GM19035 (cell line): Measurements from ENCODE around the gene CAPN15.

Experiments
- ATAC-seq: cut with Tn5 transposase; IDR thresholded peaks from one replicate; pipeline ENCODE4 v1.9.1; 2021; ENCODE audit not compliant: unreplicated experiment

CAPN15 gene

DNA sequence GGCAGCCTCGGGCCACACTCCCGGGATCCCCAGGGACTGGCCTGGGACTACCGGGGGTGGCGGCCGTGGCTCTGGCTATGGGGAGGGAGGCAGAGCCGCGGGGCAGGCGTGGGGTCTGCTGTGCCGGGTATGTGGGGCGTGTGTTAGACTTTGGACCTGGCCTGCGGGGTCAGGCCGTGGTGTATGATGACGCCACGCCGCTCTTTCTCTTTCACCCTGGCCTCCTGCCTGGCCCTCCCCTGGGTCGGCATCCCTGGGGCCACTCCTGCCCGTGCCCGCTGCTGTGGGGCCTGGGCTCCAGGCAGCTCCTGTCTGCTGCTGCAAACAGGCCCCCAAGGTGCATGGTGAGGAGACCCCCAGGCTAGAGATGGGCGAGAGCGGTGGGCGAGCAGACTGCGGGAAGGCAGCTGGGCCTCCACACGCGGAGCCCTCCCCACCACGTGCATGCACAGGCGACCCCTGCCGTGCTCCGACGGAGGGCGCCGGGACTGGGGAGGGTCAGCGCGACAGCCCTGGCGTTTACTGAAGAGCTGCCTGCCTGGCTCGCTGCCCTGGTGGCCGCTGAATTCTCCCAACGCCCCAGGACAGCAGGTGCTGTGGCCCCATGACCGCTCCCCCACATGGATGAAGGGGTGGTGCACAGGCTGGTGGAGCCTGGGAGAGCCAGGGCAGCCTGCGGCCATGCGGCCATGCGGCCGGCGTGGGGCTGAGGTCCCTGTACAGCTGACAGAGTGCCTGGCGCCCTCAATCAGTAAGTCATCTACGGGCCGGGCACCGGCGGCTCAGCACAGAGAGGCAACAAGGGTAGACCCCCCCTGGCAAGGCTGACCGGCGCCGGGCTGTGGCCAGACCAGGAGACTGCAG, 16.0 kb downstream of the CAPN15 start:
- ATAC-seq = no peak

DNA sequence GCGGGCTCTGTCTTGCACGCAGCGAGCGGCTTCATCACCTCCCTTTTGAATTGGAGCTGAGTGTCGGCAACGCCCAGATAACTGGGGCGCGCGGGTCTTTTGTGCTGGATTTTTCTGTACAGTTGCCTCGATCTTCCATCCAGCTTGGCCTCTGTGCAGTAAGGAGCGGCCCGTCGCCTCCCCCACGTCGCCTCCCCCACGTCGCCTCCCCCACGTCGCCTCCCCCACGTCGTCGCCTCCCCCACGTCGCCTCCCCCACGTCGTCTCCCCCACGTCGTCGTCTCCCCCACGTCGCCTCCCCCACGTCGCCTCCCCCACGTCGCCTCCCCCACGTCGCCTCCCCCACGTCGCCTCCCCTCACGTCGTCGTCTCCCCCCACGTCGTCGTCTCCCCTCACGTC, 17.0 kb downstream of the CAPN15 start:
- no peak for ATAC-seq

DNA sequence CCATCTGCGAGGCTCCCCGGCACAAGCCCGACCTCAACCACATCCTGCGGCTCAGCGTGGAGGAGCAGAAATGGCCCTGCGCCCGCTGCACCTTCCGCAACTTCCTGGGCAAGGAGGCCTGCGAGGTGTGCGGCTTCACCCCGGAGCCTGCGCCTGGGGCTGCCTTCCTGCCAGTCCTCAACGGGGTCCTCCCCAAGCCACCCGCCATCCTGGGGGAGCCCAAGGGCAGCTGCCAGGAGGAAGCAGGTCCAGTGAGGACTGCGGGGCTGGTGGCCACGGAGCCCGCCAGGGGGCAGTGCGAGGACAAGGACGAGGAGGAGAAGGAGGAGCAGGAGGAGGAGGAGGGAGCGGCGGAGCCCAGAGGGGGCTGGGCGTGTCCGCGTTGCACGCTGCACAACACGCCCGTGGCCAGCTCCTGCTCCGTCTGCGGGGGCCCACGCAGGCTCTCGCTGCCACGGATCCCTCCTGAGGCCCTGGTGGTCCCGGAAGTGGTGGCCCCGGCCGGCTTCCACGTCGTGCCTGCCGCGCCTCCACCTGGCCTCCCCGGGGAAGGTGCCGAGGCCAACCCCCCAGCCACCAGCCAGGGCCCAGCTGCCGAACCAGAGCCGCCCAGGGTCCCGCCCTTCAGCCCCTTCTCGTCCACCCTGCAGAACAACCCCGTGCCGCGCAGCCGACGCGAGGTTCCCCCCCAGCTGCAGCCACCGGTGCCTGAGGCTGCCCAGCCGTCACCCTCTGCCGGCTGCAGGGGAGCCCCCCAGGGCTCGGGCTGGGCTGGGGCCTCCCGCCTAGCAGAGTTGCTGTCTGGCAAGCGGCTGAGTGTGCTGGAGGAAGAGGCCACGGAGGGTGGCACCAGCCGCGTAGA, 19.6 kb downstream of the CAPN15 start:
- ATAC-seq = no peak

DNA sequence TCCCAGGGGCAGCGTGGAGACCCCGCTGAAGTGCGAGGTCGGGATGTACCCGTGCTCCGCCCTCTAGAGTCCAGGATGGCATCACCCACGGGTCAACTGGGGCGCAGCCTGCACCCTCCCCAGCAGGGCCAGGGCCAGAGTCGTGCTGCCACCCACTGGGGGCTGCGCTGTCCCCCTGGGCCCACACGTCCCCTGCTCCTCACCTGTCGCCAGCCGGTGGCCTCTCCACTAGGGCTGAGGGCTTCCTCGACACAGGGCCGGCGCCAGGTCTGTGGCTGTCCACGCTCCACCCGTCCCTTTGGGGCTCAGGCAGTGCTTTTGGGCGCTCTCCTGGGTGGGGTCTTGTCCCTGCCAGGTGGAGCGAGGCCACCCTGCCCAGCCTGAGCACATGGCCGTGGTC, 21.1 kb downstream of the CAPN15 start:
- no peak for ATAC-seq

DNA sequence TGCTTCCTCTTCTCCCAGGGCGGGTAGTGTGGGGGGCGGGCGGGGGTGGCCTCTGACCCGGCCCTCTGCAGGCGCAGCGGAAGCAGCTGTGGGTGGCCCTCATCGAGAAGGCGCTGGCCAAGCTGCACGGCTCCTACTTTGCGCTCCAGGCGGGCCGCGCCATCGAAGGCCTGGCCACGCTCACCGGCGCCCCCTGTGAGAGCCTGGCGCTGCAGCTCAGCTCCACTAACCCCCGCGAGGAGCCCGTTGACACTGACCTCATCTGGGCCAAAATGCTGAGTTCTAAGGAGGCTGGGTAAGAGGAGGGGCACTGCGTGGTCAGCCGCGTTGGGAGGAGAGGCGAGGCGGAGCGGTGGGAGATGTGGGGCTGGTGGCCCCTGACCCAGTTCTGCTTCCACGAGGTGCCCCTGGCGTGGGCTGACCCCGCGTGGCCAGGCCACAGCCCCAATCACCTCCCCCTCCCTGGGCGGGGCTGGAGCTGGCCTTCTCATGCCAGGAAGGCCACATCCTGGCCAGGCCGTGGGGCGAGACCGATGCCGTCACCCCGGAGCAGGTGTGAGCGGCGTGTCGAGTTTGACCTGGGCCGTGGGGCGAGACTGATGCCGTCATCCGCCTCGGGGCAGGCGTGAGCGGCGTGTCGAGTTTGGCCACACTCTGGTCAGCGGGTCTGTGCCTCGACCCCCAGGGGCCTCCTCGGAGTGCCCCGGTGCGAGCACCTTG, 22.2 kb downstream of the CAPN15 start:
- no peak for ATAC-seq

DNA sequence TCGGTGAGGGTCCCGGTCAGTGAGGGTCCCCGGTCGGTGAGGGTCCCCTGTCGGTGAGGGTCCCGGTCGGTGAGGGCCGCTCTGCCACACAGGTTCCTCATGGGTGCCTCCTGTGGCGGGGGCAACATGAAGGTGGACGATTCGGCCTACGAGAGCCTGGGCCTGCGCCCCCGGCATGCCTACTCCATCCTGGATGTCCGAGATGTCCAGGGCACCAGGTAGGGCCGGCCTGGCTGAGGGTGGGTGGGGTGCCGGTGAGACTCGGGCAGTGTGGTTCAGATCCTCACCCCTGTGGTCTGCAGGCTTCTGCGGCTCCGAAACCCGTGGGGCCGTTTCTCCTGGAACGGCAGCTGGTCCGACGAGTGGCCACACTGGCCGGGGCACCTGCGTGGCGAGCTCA, 23.7 kb downstream of the CAPN15 start:
- ATAC-seq = no peak

DNA sequence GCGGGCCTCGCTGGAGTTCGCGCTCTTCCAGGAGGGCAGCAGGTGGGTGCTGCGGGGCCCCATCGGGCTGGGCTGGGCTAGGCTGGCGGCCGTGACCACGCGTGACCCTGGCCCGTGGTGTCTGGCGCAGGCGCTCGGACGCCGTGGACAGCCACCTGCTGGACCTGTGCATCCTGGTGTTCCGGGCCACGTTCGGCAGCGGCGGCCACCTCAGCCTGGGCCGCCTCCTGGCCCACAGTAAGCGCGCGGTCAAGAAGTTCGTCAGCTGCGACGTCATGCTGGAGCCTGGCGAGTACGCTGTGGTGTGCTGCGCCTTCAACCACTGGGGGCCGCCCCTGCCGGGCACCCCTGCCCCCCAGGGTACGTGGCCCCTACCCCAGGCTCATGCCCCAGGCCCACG, 24.7 kb downstream of the CAPN15 start:
- no peak for ATAC-seq

DNA sequence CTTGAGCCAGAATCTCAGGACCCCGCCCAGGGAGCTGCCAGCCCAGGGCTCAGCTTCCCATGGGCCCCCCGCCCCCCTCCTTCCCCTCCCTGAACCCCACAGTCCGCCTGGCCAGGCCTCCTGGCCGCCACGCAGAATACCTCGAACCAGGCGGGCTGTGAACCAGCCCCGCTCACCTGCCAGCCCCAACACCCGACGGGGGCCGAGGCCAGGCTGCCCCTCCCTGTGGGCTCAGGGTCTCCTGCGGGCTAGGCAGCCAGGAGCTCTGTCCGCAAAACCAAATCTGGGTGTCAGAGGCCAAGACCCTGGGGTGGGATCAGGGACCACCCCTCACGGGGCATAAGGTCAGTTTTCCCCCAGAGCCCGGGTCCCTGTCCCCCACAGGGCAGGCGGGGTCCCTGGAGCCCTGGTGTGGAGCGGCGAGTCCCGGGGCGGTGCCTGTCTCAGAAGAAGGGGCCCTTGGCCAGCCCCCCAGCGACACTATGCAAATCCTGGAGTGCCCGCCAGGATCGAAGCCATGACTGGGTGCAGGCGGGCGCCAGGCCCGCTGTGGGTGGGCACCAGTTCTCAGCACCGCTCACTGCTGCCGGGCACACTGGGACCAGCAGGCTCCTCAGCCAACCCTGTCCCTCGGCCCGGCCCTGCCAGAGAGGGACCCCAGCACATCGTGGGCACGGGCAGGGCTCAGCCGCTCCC, 26.2 kb downstream of the CAPN15 start:
- ATAC-seq = no peak

DNA sequence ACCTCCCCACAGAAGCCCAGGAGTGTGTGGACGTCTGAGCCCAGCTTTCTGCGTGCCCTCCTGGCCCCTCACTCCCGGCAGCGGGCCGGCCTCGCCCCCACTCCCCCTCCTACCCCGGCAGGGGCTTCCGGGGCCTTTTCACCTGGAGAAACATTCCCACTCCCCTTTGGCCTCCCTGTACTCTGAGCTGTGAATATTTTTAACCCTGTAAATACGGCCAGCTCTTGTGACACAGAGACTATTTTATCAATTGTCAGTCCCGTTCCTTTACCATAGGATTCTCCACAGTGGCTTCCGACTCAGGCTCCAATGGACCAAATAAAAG, 26.7 kb downstream of the CAPN15 start:
- no peak for ATAC-seq

DNA sequence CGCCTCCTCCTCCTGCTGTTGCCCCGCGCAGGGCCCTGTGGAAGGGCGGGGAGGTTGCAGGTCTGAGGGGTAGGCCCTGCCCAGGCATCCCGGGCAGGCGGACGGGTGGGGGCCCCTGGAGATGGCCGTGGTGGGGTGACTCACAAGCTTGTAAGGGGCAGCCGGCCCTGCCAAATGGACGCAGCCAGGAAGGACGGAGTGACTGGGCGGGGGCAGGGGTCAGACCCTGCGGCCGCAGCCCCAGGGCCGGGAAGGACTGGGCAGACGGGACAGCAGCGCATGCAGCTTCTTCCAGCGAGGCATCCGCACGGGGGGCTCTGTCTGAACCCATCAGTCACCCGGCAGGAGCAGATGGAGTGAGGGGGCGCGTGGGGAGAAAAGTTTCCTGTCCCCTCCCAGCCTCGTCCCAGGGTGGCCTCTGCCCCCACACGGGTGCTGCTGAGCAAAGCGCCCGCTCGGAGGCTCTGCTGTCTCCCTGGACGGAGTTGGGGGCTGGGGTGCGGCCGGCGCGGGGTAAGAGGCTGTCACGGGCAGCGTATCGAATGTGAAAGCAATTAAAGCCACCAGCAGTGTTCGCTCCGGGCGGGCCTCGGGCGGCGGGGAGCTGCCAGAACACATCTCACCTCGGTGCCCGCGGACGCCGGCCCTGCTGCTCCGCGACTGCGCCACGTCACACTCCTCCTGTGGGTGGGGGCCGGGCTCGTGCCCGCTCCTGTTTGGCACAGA, 27.3 kb downstream of the CAPN15 start:
- ATAC-seq = no peak

DNA sequence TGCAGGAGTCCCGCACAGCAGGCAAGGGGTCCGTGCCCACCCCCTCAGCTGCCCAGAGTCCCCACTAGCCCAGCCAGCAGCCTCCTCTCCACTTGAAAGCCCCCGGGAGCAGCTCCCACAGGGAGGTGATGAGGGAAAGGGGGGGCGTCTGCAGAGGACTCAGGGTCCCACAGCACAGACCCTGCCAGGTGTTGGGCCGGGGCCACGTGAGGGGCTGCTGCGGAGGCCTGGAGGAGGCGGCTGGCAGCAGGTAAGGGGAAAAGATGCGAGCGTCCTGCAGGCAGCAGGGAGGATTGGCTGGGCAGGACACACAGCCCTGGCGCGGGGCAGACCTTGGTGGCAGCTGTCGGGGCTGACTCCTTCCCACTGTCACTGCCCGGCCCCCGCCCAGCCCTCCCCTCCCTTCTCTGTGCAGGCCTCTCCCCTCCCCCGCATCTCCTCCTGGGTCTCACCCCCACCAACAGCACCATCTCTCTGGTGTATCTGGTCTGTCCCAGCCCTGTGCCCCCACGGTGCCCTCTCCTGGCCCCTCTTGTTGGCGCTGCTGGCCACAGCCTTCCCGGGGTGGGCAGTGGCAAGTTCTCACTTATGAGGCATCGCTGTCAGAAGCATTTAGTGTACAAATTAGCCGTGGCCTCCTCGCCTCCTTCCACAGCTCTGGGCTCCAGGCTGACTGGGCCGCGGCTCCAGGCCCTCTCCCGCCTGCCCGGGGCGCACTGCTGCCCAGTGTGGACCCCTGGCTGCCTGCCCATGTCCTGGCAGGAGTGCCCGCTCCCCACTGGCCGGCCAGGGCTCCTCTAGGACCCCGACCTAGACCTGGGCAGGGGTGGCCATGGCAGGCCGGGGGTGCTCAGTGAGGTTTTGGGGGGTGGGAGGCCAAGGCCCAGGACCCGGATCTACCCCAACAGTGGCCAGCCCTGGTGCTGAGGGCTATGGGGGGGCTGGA, 28.3 kb downstream of the CAPN15 start:
- no peak for ATAC-seq

DNA sequence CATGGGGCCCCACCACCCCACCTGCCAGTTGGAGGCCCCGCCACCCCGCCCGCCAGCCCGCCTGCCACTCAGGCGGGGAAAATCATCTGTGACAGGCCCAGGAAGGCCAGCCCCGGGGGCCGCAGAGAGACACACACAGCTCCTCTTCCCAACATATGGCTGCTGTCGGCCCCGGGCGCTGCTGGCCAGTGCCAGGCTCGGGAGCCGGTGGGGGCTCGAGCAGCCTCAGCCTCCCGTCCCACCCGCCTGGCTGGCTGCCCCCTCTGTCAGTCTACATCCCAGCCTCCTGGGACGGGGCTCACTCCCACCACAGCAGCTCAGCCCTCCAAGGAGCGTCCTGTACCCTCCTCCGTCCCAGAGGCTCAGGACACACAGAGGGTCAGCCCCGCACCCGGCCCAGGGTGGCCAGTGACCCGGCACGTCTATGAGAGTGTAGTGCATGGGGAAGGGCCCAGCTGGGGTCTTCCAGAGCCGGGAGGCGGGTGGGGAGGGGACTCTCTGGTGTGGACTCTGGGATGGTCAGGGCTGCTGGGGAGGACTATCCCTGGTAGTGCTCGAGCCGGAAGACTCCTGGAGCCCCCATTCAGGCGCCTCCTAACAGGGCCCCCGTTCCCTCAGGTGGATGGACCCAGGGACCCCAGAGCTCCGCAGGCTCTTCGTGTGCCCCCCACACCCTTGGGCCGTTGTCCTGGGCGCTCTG, 29.1 kb downstream of the CAPN15 start:
- ATAC-seq = no peak

DNA sequence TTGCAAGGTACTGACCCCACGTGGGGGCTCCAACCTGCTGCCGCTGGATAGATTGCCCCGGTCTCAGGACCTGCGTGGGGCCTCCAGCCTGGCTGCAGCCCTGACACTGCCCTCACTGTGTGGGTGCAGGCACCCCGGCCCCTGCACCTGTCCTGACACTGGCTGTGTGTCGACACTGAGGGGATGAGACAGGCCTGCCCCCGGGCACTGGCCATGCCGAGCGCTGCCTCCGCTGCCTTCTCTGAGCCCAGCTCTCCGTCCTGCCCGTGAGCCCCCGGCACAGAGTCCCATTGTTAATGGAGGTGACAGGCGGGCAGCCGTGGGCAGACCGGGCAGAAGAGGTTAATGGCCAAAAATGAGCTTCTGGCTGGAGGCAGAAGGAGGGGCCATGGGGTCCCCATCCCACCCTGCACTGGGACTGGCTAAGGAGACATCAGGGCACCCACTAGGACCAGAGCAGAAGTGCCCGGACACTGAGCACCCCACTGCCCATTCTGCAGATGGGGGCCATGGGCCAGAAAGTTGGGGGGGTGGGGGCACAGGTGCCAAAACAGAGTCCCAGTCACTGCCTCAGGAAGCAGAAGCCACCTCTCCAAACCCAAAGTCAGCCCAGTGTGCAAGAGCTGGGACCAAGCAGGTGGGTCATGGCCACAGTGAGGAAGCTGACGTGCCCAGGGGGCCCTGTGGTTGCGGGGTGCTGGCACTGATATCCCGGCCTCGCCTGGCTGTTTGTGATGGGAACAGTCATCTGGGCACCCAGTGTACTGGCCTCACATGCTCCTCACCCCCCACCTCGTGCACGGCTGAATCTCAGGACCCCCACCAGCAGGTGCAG, 30.2 kb downstream of the CAPN15 start:
- no peak for ATAC-seq

DNA sequence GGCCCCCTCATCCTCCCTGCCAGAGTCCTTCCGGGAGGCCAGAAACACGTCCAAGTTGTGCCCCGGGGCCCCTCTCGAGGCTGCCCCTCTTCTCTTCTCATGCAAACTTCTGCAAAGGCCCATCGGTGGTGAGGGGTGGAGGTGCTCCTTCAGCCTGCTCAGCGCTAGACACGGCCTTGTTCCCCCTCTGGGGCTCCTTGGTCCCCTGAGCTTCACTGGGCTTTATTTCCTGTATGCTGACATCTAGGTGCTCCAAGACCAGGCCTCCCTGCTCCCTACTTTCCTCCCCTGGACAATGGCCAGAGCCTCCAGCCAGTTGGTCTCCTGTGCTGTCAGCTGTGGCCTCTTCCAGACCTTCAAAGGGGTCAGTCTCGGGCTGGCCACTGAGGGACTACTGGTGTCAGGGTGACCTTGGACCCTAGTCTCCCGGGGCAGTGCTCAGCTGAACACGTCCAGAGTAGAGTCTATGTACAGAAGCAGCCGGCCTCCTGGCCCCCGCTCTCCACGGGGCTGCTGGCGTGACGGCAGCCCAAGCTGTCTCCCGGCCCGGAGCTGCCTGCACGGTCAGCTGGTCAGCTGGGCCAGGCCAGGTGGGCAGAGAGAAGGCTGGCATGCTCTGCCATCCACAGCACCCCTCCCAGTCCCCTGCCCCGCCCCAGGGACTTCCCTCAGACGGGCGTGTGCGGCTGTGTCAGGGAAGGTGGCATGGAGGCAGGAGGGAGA, 30.9 kb downstream of the CAPN15 start:
- ATAC-seq = no peak

DNA sequence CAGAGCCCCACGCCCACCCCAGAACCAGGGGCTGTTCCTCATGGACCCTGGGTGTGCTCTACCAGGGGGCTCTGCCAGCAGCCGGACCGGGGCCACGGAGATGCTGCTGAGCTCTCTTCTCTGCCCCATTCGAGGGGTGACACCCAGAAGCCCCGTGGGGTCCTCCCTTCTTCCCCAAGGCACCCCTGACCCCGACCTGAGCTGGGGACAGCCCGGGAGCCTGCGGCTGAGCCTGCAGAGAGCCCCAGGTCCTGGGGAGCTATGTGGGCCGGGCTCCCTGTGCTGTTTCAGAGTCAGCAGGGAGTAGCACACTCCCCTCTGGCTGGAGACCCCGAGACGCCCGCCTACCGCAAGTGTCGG, 31.5 kb downstream of the CAPN15 start:
- ATAC-seq = no peak

DNA sequence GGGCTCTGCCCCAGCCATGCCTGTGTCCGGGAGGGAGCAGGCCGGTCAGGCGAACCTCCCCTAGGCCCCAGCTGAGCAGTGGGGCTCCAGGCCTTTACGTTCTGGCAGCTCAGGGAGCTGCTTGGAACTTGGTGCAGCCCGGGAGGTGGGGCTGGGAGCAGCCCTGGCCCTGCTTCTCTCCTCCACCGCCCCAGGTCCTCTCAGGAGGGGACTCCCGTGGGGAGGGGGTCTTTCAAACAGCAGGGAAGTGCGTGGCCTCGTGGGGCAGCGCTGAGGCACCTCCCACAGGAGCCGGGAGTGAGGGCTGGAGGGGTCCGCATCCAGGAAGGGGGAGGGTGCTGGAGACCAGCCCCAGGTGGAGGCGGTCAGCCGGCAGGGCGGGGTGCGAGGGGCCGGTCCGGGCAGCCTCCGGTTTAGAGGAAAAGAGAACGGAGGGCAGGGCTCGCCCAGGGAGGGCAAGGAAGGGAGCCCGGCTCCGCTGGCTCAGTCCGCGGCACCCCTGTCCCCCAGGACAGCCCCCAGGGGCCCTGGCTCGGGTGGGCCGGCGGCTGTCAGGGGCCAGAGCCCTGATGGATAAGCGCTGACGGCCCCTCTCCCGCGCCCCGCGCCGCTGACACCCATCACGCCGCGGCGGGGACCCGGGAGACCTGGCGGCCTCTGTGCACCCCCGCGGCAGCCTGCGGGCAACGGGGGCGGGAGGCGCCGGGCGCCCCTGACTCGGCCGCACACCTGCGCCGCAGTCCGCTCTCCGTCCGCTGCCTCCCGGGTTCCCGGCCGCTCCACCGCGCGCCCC, 32.1 kb downstream of the CAPN15 start:
- ATAC-seq = no peak
